WERI-Rb-1 (cell line): ENCODE results near the gene PDLIM5.

Source experiments
- DNase-seq: peaks from one replicate; pipeline ENCODE4 v3.0.0-alpha.2; 2020
- H3K27ac ChIP-seq: fragments of 250-450 bp; sonication (Bioruptor Pico); 2 replicates; pipeline ENCODE4 v1.5.1; 2020; ENCODE audit warnings: mild to moderate bottlenecking, moderate library complexity
- H3K27me3 ChIP-seq: fragments of 250-450 bp; sonication (Bioruptor Pico); 2 replicates; pipeline ENCODE4 v1.5.1; 2021; ENCODE audit warnings: mild to moderate bottlenecking, low read depth, moderate library complexity; ENCODE audit not compliant: insufficient read depth, severe bottlenecking
- H3K36me3 ChIP-seq: fragments of 250-450 bp; sonication (Bioruptor Pico); 2 replicates; pipeline ENCODE4 v1.5.1; 2020; ENCODE audit warnings: mild to moderate bottlenecking, moderate library complexity
- H3K4me3 ChIP-seq: 2 replicates; pipeline ENCODE4 v1.5.1; 2011; ENCODE audit warnings: low read depth, mild to moderate bottlenecking, control low read depth, low read length
- H3K9me3 ChIP-seq: fragments of 250-450 bp; sonication (Bioruptor Pico); 2 replicates; pipeline ENCODE4 v1.5.1; 2021; ENCODE audit warnings: mild to moderate bottlenecking, moderate library complexity; ENCODE audit not compliant: severe bottlenecking
- CTCF ChIP-seq: IDR thresholded peaks from 2 replicates; pipeline ENCODE4 v1.5.1; 2011; ENCODE audit warnings: low read depth, mild to moderate bottlenecking, control low read depth, inconsistent platforms, low read length

Gene PDLIM5

GRCh38 chr4:94515365-94515764 lies 63.6 kb downstream of the PDLIM5 start:
- Histone ChIP-seq H3K9me3 (no peaks in the 10 kb centered on the region), H3K36me3 (no peaks in the 10 kb centered on the region), H3K27me3 (no peaks in the 10 kb centered on the region), H3K4me3 (no peak overlapping the region), H3K27ac (no peak overlapping the region)
- TF ChIP-seq CTCF: no peak
- DNase-seq: no peak

GRCh38 chr4:94516067-94516466 lies 64.3 kb downstream of the PDLIM5 start:
- DNase-seq: no peak
- H3K4me3 ChIP-seq: no peak overlapping the region
- no peaks in the 10 kb centered on the region for H3K27me3 ChIP-seq
- no peaks in the 10 kb centered on the region for H3K36me3 ChIP-seq
- no peak overlapping the region for H3K27ac ChIP-seq
- no peaks in the 10 kb centered on the region for H3K9me3 ChIP-seq
- no peak for TF ChIP-seq CTCF

- no peak for DNase-seq
These were observed 65.3 kb downstream of the PDLIM5 start for GRCh38 chr4:94516999-94517398.

GRCh38 chr4:94517492-94517891 lies 65.8 kb downstream of the PDLIM5 start:
- no peaks in the 10 kb centered on the region for H3K9me3 ChIP-seq
- H3K36me3 ChIP-seq: no peaks in the 10 kb centered on the region
- no peak for DNase-seq
- no peak overlapping the region for H3K27ac ChIP-seq
- no peak overlapping the region for H3K4me3 ChIP-seq
- TF ChIP-seq CTCF: no peak
- no peaks in the 10 kb centered on the region for H3K27me3 ChIP-seq

More at GRCh38 chr4:94516999-94517398, 65.3 kb downstream of the PDLIM5 start:
- H3K4me3 ChIP-seq: no peak overlapping the region
- no peak overlapping the region for H3K27ac ChIP-seq
- no peaks in the 10 kb centered on the region for H3K27me3 ChIP-seq
- no peak for TF ChIP-seq CTCF
- H3K9me3 ChIP-seq: no peaks in the 10 kb centered on the region
- H3K36me3 ChIP-seq: no peaks in the 10 kb centered on the region

- Histone ChIP-seq H3K36me3 (no peaks in the 10 kb centered on the region), H3K27ac (no peak overlapping the region), H3K4me3 (no peak overlapping the region), H3K9me3 (no peaks in the 10 kb centered on the region), H3K27me3 (no peaks in the 10 kb centered on the region)
- DNase-seq: no peak
- TF ChIP-seq CTCF: no peak
These were observed 67.3 kb downstream of the PDLIM5 start for GRCh38 chr4:94519019-94519418.
